HTR-8/SVneo (cell line): ENCODE data around the gene RNF121.

Experiments
- DNase-seq: peaks from one replicate; pipeline ENCODE4 v3.0.0; 2011; ENCODE audit warnings: low spot score, mixed read lengths; ENCODE audit not compliant: insufficient read length
- FAIRE-seq: peaks from 2 replicates; lab custom pipeline; 2011; peaks lifted over from hg19 to GRCh38; lab: Jason Lieb, UNC

Gene RNF121

GRCh38 chr11:72002841-72003775 is 74.3 kb downstream of the RNF121 start:
- FAIRE-seq: no peak

GRCh38 chr11:72003776-72004171 is 74.9 kb downstream of the RNF121 start:
- FAIRE-seq: no peak
- DNase-seq: no peak

More at GRCh38 chr11:72002841-72003775, 74.3 kb downstream of the RNF121 start:
- no peak for DNase-seq

- no peak for FAIRE-seq
Measured at GRCh38 chr11:72004515-72005346, 75.9 kb downstream of the RNF121 start.

GRCh38 chr11:72005347-72006260 is 76.8 kb downstream of the RNF121 start:
- FAIRE-seq: no peak

More at GRCh38 chr11:72004515-72005346, 75.9 kb downstream of the RNF121 start:
- no peak for DNase-seq

GRCh38 chr11:72006309-72007088 is 77.7 kb downstream of the RNF121 start:
- FAIRE-seq (peak; percentile 58), DNase-seq (no peak)

More at GRCh38 chr11:72005347-72006260, 76.8 kb downstream of the RNF121 start:
- no peak for DNase-seq

GRCh38 chr11:72007089-72007476 is 78.2 kb downstream of the RNF121 start:
- no peak for DNase-seq
- no peak for FAIRE-seq

- FAIRE-seq: no peak
- DNase-seq: no peak
Measured at GRCh38 chr11:72007587-72007986, 78.7 kb downstream of the RNF121 start.

- DNase-seq (no peak), FAIRE-seq (no peak)
Measured at GRCh38 chr11:72008728-72009127, 79.9 kb downstream of the RNF121 start.

GRCh38 chr11:72009156-72009555 is 80.3 kb downstream of the RNF121 start:
- DNase-seq (no peak), FAIRE-seq (no peak)

GRCh38 chr11:72010529-72011233 is 81.8 kb downstream of the RNF121 start:
- DNase-seq (no peak), FAIRE-seq (no peak)

GRCh38 chr11:72012091-72012630 is 83.3 kb downstream of the RNF121 start:
- no peak for FAIRE-seq
- no peak for DNase-seq

- DNase-seq (no peak), FAIRE-seq (no peak)
Measured at GRCh38 chr11:72012897-72013721, 84.3 kb downstream of the RNF121 start.

- FAIRE-seq: no peak
- DNase-seq: no peak
Measured at GRCh38 chr11:72013765-72014711, 85.2 kb downstream of the RNF121 start.

GRCh38 chr11:72014761-72015320 is 86.0 kb downstream of the RNF121 start:
- FAIRE-seq (no peak), DNase-seq (no peak)

GRCh38 chr11:72015511-72016061 is 86.7 kb downstream of the RNF121 start:
- peak; percentile 87 for FAIRE-seq
- no peak for DNase-seq

- no peak for FAIRE-seq
- no peak for DNase-seq
Measured at GRCh38 chr11:72018171-72018570, 89.3 kb downstream of the RNF121 start.
